HG02840 (cell line): ENCODE results near the gene SLC17A7.

Experiments
- ATAC-seq: cut with Tn5 transposase; IDR thresholded peaks from one replicate; pipeline ENCODE4 v1.9.1; 2021; ENCODE audit warnings: mild to moderate bottlenecking, moderate library complexity, moderate number of reproducible peaks; ENCODE audit not compliant: unreplicated experiment, low FRiP score

The SLC17A7 gene

DNA sequence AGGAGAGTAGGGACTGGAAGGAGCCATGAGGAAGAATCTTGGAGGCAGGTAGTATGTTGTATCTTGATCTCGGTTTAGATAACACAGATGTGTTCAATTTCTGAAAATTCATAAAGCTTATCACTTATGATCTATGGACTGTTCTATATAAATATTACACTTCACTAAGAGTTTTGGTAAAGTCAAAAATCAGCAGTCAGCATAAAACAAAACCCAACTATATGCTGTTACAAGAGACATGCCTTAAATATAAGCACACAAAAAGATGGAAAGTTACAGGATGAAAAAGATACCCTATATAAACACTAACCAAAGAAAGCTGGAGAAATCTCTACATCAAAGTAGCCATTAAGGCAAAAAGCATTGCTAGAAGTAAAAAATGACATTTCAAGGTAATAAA is 57.7 kb downstream of the SLC17A7 start:
- ATAC-seq = no peak

DNA sequence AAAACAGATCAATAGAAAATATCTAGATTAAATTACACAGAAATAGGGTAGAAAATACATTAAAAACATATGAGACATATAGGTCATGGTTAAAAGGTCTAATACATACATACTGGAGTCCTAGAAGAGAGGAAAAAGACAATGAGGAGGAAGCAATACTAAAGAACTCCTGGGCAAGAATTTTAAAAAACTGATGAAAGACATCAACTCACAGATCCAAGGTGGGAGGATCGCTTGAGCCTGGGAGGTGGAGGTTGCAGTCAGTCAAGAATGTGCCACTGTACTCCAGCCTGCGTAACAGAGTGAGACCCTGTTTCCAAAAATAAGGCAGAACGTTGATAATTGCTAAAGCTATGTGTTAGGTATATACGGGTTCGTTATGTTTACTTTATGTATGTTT is 58.7 kb downstream of the SLC17A7 start:
- ATAC-seq = no peak

DNA sequence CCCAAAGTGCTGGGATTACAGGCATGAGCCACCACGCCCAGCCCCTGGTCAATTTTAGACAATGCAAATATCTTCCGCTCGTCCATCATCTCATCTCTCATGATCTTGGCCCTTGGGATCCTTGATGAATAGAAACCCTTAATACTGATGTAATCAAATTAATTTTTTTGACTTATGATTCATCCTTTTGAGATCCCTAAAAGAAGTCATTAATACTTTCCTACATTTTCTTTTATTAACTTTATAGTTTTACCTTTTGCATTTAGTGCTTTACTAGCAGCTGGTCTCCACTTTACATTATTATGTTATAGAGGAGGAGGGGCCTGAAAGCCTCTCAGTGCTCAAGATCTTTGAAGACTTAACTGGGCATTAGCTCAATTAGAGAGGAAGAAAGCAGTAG is 60.9 kb downstream of the SLC17A7 start:
- ATAC-seq = no peak
